Hepatocyte (in vitro differentiated cells): ENCODE results near the gene SLC1A2.

Experiments
- CTCF ChIP-seq: fragments of 200-600 bp; sonication (generic); IDR thresholded peaks from 2 replicates; pipeline ENCODE4 v1.5.1; 2016; ENCODE audit warnings: antibody characterized with exemption, mild to moderate bottlenecking; ENCODE audit not compliant: poor library complexity
- EZH2 ChIP-seq: fragments of 200-600 bp; sonication (generic); IDR thresholded peaks from 2 replicates; pipeline ENCODE4 v1.6.1; 2016; ENCODE audit warnings: antibody characterized with exemption, mild to moderate bottlenecking, borderline replicate concordance
- EZH2phosphoT487 ChIP-seq: fragments of 200-600 bp; sonication (generic); IDR thresholded peaks from one replicate; pipeline ENCODE4 v1.6.1; 2018; ENCODE audit warnings: antibody characterized with exemption, mild to moderate bottlenecking, low read depth, moderate library complexity; ENCODE audit not compliant: unreplicated experiment, severe bottlenecking

- TF ChIP-seq CTCF (no peak), EZH2 (no peak), EZH2phosphoT487 (no peak)
These were observed 95.0 kb downstream of the SLC1A2 start for GRCh38 chr11:35324183-35324886.
